Stimulated activated CD4-positive, alpha-beta T cell treated with anti-CD3 and anti-CD28 coated beads, Interleukin-1b, Interleukin-23, amount 100 ng/mL, for 48 hours (primary cell): Measurements from ENCODE around the gene PRSS1.
"Not testable (repeated sequence)": the region's sequence is repeated elsewhere in the genome, so short reads cannot be mapped to it uniquely, and the experiment has no call there.

Source experiments
- DNase-seq: peaks from one replicate; pipeline ENCODE4 v3.0.0-alpha.2; 2020

Gene PRSS1

DNA sequence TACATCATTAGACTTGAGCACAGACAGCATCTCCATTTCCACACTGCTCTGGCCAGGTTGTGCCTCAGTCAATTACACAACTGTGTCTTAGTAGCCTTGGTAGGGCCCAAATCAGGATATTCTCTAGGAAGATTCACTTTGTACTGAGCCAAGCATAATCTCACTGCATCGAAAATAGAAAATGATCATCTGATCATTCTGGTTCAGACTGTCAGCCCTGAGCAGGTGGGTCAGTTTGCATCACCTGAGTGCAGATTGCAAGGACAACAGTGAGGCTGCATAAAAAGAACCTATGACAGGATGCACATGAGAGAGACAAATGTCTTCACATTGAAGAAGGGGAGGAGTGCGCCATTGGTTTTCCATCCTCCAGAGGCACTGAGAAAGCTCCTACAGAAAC, 862 bp upstream of the PRSS1 start:
- not testable (repeated sequence) for DNase-seq

DNA sequence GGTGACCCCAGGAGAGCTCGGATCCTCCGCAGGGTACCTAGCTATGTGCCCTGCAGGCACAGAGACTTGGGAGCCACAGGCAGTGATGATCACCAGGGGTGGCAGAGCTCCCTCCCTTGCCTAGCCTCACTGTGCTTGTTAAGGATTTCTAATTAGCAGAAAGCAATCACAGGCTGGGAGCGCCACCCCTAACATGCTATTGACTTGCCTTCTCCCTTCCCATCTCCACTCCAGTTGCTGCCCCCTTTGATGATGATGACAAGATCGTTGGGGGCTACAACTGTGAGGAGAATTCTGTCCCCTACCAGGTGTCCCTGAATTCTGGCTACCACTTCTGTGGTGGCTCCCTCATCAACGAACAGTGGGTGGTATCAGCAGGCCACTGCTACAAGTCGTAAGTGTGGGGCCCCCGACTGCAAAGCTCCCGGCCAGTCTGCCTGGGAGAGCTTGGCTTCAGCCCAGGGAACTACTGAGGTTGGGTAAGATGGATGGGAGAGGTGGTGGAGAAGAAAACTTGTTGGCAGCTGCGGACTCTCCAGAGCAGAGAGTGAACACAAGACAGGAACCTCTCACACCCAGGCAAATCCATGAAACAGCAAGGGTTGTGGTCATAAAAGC, 1.2 kb downstream of the PRSS1 start:
- DNase-seq = no peak

DNA sequence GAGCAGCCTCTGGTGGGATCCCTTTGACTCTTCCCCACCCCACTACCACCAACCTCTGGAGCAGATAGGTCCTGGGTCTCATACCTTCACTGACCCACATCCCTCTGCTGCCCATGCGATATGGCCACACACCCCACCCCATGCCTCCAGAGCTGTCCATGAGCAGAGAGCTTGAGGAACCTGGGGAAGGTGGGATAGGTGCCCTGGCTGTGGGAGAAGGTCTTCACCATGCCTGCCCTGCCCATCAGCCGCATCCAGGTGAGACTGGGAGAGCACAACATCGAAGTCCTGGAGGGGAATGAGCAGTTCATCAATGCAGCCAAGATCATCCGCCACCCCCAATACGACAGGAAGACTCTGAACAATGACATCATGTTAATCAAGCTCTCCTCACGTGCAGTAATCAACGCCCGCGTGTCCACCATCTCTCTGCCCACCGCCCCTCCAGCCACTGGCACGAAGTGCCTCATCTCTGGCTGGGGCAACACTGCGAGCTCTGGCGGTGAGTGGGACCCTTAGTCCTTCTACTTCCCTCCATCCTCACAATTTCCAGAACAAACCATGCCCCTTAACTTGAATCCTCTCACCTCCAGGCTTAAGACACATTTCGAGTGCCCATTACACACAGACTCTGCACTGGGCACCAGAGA, 2.4 kb downstream of the PRSS1 start:
- DNase-seq = not testable (repeated sequence)

DNA sequence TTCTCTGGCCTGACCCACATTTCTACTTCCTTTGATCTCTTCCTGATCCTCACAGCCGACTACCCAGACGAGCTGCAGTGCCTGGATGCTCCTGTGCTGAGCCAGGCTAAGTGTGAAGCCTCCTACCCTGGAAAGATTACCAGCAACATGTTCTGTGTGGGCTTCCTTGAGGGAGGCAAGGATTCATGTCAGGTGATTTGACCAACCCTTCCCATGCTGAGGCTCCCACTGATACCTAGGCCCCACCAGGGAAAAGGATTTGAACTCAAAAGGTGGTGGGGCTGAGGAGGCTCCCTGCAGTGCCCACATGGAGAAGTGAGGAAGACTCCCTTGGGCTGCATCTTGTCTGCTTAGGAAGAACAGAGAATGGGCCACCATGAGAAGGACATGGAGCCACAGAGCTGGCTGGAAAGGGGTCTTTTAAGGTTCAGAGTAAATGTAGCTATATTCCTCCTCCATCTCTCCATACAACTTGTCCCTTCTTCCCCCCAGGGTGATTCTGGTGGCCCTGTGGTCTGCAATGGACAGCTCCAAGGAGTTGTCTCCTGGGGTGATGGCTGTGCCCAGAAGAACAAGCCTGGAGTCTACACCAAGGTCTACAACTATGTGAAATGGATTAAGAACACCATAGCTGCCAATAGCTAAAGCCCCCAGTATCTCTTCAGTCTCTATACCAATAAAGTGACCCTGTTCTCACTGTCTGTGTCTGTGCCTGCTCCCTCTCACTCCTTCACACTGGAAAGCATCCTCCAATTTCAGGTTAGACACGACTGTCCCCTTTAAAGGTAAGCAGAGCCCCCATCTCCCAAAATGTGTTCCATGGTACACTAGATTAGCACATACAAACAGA, 3.3 kb downstream of the PRSS1 start:
- no peak for DNase-seq

DNA sequence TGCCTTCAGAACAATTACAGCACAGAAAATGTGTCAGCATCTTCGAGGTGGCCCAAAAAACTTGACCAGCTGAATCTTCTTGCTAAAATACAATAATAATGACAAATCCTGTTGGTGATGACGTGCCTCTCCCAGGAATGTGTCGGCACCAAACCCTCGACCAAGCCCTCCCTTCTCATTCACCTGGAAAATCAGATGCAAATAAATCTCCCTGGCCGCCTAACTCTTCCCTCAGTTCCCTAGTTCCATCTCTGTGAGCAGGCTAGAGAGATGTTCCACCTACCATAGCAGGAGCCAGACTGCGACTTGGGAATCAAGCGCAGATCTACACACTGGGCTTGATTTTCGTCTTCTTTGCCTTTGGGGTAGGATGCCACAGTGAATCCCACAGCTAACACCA, 4.1 kb downstream of the PRSS1 start:
- DNase-seq = no peak

DNA sequence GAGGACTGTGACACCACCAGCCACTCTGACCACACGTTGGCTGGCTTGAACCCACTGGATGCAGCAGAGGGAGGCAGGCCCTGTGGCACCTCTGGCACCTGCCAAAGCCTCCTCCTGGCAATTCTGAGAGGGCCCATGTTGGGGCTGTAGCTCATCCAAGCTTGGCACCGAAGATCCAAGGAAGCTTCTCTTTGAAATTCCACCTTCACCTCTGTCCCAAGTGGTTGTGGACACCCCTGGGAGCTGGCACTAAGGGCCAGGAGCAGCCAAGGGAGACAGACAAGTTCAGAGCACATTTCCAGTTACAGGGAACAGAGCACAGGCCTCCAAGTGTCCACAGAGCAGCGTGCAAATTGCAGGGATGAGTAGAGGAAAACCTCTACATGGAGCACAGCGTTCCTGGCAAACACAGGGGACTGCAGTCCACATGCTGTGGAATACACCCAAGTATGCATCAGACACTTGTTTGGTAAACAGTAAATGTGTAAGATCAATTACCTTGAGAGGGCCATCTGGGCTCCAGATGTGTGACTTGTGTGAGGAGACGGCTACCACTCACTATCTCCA, 4.7 kb downstream of the PRSS1 start:
- DNase-seq = not testable (repeated sequence)

DNA sequence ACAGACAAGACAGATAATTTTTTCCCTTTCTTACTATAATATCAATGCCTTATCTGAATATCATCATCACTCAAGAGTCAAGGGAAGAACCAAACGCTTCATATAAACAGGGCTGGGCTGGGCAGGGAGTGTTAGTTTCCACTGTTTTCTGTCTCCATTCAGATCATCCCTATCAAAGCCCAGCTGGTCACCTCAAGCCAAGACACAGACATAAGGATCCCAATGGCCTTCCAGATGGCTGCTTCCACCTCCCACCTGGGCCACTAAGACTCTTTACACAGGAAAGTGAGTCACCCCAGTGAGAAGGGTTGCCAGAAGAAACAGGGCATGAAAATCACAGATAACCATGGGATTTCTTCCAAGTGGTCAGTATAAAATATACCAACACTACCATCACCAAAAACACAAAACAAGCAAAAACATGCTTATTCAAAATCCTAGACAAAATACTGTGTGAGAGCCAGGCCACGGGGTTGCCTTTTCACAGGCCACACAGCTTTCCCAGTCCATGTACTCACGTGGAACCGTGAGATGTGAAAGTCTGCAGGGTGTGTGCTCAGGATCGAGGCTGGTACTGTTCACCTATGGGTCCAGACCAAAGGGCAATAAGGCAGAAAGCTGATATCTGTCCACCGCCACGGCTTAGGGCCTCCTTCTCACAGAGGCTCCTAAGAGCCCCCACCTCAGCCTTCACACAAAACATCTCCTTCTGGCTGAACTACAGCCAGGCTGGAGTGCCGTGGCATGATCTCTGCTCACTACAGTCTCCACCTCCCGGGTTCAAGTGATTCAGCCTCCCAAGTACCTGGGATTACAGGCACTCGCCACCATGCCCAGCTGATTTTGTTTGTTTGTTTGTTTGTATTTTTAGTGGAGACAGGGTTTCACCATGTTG, 5.7 kb downstream of the PRSS1 start:
- no peak for DNase-seq

DNA sequence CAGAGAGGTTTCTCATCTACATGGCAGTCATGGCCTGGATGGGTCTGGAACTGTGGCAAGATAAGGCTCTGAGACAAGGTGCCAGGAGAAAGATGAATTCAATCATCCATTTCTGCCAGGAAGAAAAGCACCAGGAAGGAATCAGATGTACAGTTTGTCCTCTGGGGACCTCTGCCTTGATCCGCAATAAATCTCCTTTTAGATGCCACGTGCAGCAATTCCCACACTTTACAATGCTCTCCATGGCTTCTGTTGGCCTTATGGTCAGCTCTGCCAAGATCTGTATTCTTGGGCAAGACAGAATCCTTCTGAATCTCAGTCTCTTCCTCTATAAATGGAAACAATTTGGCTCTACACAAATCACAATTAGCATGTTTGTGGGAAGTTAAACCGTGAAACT, 9.0 kb downstream of the PRSS1 start:
- DNase-seq = not testable (repeated sequence)

DNA sequence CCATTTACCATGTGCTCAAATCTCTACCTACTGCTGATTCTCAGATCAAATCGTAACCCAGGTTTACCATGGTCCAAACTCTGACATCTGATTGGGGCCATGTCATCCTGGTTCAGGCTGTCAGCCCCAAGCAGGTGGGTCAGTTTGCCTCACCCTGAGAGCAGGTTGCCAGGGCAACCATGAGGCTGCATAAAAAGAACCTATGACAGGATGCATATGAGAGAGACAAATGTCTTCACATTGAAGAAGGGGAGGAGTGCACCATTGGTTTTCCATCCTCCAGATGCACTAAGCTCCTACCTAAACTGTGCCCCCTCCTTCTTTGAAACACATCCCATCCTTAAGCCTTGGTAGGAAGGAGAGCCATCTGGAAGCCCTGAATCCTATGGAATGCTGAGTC, 10.2 kb downstream of the PRSS1 start:
- no peak for DNase-seq

DNA sequence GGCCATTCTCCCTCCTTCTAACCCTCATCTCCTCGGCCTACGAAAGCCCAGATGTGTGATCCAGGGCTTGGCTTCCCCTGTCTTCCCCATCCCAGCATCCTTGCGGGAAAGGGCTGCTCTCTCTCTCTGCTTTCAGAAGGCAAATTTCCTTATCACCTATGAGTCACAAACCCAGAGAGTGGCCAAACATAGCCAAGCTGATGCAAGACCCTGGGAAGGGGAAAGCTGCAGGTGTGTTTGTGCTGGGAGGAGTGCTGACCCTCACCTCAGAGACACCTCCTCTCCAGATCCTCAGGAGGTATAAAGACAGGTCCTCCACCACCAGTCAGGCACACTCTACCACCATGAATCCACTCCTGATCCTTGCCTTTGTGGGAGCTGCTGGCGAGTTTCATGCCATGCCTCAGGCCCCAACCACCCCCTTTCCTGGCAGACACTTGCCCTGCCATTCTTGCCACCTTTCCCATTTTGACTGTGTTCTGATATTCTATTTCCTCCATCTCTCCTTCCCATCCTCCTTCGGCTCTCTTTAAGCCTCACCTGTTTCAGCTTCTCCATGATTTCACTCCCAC, 10.9 kb downstream of the PRSS1 start:
- DNase-seq = no peak

DNA sequence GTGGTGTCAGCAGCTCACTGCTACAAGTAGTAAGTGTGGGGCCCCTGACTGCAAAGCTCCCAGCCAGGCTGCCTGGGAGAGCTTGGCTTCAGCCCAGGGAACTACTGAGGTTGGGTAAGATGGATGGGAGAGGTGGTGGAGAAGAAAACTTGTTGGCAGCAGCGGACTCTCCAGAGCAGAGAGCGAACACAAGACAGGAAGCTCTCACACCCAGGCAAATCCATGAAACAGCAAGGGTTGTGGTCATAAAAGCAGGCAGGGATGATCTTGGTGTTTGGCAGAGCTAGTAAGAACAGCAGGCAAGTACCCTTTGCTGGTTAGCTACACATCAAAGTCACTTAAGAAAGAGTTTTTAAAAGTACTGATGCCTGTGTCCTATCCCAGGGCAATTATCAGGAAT, 12.3 kb downstream of the PRSS1 start:
- not testable (repeated sequence) for DNase-seq

DNA sequence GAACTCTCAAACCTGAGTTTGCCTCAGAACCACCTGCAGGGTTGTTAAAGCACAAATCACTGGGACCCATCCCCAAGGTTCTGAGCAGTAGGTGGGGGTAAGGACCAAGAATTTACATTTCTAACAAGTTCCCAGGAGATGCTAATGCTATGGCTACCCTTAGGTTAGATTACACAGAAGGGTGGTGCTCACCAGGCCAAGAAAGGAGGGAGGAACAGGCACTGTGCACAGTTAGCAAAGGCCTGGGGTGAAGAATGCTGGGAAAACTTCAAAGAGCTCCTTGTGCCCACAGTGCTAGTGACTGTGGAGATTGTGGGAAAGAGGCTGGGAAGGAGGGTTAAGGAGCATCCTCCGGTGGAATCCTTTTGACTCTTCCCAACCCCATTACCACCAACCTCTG, 12.8 kb downstream of the PRSS1 start:
- DNase-seq = no peak

DNA sequence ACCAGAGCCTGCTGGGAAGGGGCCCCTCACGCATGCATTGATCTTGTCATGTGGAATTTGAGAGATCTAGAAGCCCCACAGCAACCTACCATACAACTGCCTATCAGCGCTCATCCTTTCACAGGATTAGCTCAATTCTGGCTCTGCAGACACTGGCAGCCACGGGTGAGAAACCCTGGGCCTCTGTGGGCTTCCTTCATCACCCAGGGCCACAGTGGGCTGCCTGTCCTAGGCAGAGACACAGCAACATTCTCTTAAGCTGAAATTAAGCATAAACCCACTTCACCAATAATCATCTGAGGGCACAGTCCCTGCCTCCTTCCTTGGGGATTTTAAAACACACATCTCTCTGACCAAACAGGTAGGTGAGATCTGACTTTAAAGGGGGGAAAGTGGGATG, 18.2 kb downstream of the PRSS1 start:
- no peak for DNase-seq

DNA sequence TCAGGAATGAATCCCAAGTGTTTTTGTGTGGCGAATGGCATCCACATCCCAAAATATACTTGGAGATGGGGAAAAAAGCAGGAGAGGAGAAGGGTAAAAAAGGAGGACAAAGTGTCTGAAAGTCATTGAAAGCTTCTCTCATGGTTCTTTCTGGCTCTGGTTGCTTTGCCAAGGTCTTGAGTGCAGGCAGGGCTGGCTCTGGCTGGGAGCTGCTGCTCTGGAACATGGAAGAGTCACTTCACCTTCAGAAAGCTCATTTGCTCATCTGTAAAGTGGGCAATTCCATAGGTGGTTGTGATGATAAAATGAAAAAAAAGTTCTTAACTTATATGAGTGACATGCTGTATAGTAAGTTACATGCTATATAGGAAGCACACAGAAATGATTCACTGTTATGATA, 18.6 kb downstream of the PRSS1 start:
- DNase-seq = no peak

DNA sequence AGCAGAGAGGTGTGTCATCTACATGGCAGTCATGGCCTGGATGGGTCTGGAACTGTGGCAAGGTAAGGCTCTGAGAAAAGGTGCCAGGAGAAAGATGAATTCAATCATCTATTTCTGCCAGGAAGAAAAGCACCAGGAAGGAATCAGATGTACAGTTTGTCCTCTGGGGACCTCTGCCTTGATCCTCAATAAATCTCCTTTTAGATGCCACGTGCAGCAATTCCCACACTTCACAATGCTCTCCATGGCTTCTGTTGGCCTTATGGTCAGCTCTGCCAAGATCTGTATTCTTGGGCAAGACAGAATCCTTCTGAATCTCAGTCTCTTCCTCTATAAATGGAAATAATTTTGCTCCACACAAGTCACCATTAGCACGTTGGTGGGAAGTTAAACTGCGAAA, 19.6 kb downstream of the PRSS1 start:
- not testable (repeated sequence) for DNase-seq

DNA sequence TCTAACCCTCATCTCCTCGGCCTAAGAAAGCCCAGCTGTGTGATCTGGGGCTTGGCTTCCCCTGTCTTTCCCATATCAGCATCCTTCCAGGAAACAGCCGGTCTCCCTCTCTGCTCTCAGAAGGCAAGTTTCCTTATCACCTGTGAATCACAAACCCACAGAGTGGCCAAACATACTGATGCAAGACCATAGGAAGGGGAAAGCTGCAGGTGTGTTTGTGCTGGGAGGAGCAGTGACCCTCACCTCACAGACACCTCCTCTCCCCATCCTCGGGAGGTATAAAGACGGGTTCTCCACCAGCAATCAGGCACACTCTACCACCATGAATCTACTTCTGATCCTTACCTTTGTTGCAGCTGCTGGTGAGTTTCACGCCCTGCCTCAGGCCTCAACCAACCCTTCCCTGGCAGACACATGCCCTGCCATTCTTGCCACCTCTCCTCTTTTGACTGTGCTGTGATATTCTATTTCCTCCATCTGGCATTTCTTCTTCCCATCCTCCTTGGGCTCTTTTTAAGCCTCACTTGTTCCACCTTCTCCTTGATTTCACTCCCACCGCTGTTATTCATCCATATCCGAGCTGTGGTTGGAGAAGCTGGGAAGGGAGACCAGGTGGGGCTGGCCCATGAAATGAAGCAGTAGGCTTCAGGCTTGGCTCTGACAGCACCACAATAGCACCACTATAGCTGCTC, 21.5 kb downstream of the PRSS1 start, which contains the start of gene PRSS2:
PRSS2 (plus strand) TSS at position 310 of the 692 bp plus-strand sequence; CDS start at position 323, 13 bp downstream.
- no peak for DNase-seq

DNA sequence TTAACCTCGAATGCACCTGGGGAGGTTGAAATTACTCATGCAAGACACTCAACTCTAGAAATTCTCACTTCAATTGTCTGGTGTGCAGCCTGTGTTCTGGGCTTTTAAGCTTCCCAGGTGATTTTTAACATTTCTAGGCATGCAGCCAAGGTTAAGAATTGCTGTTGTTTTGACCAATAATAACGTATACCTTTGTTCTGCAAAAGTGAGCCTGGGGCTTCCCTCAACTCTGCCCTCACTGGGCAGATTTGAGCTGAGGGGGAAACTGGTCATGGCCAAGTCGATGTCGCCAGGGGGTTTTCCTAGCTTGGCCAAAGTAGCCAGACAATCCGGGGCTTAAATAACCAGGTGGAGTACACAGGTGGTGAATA, 22.1 kb downstream of the PRSS1 start:
- DNase-seq = no peak

DNA sequence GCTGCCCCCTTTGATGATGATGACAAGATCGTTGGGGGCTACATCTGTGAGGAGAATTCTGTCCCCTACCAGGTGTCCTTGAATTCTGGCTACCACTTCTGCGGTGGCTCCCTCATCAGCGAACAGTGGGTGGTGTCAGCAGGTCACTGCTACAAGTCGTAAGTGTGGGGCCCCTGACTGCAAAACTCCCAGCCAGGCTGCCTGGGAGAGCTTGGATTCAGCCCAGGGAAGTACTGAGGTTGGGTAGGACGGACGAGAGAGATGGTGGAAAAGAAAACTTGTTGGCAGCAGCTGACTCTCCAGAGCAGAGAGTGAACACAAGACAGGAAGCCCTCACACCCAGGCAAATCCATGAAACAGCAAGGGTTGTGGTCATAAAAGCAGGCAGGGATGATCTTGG, 22.8 kb downstream of the PRSS1 start:
- DNase-seq = no peak

DNA sequence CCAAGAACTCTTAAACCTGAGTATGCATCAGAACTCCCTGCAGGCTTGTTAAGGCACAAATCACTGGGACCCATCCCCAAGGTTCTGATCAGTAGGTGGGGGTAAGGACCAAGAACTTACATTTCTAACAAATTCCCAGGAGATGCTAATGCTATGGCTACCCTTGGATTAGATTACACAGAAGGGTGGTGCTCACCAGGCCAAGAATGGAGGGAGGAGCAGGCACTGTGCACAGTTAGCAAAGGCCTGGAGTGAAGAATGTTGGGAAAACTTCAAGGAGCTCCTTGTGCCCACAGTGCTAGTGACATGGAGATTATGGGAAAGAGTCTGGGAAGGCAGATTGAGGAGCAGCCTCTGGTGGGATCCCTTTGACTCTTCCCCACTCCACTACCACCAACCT, 23.4 kb downstream of the PRSS1 start:
- no peak for DNase-seq

DNA sequence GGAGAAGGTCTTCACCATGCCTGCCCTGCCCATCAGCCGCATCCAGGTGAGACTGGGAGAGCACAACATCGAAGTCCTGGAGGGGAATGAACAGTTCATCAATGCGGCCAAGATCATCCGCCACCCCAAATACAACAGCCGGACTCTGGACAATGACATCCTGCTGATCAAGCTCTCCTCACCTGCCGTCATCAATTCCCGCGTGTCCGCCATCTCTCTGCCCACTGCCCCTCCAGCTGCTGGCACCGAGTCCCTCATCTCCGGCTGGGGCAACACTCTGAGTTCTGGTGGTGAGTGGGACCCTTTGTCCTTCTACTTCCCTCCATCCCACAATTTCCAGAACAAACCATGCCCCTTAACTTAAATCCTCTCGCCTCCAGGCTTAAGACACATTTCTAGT, 24.0 kb downstream of the PRSS1 start:
- no peak for DNase-seq

DNA sequence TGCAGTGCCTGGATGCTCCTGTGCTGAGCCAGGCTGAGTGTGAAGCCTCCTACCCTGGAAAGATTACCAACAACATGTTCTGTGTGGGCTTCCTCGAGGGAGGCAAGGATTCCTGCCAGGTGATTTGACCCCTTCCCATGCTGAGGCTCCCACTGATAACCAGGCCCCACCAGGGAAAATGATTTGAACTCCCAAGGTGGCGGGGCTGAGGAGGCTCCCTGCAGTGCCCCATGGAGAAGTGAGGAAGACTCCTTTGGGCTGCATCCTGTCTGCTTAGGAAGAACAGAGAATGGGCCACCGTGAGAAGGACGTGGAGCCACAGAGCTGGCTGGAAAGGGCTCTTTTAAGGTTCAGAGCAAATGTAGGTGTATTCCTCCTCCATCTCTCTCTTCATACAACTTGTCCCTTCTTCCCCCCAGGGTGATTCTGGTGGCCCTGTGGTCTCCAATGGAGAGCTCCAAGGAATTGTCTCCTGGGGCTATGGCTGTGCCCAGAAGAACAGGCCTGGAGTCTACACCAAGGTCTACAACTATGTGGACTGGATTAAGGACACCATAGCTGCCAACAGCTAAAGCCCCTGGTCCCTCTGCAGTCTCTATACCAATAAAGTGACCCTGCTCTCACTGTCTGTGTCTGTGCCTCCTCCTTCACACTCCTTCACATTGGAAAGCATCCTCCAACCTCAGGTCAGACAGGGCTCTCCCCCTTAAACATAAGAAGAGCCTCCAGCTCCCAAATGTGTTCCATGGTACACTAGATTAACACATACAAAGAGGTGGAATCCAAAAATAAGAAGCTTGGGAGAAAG, 24.9 kb downstream of the PRSS1 start:
- DNase-seq = no peak
